ENCODE measurements around the gene ELP1. TPM values are rescaled to one million over a fixed set of nuclear protein-coding genes. Genes with fewer than 3 reads are reported as not detected.
"Not testable (repeated sequence)": the region's sequence is repeated elsewhere in the genome, so short reads cannot be mapped to it uniquely, and the experiment has no call there.

The ELP1 gene
- total RNA-seq, 1 experiment from 2014 or later, result 14.7 TPM

GRCh38 chr9:108854641-108855528 is 79.0 kb downstream of the ELP1 start:
- DNase-seq (ENCODE audit: low spot score), result no peak

GRCh38 chr9:108854094-108854493 is 79.8 kb downstream of the ELP1 start:
- DNase-seq (ENCODE audit: low spot score), result peak; percentile 18

- DNase-seq (ENCODE audit: low spot score), result no peak
Measured at GRCh38 chr9:108852079-108852478, 81.8 kb downstream of the ELP1 start.

- DNase-seq (ENCODE audit: low spot score), result no peak
Measured at GRCh38 chr9:108851138-108851537, 82.8 kb downstream of the ELP1 start.

- DNase-seq (ENCODE audit: low spot score), result peak; percentile 21
Measured at GRCh38 chr9:108850293-108850897, 83.5 kb downstream of the ELP1 start.

- DNase-seq (ENCODE audit: low spot score), result not testable (repeated sequence)
Measured at GRCh38 chr9:108848296-108848695, 85.6 kb downstream of the ELP1 start.

- no peak for DNase-seq (ENCODE audit: low spot score)
Measured at GRCh38 chr9:108845947-108846346, 88.0 kb downstream of the ELP1 start.

GRCh38 chr9:108845507-108845906 is 88.4 kb downstream of the ELP1 start:
- no peak for DNase-seq (ENCODE audit: low spot score)

GRCh38 chr9:108844856-108845255 is 89.1 kb downstream of the ELP1 start:
- no peak for DNase-seq (ENCODE audit: low spot score)

GRCh38 chr9:108844391-108844790 is 89.5 kb downstream of the ELP1 start:
- DNase-seq (ENCODE audit: low spot score), result no peak

GRCh38 chr9:108842610-108843295 is 91.2 kb downstream of the ELP1 start:
- DNase-seq (ENCODE audit: low spot score), result no peak

GRCh38 chr9:108839561-108839960 is 94.4 kb downstream of the ELP1 start:
- DNase-seq (ENCODE audit: low spot score), result not testable (repeated sequence)

- no peak for DNase-seq (ENCODE audit: low spot score)
Measured at GRCh38 chr9:108838017-108838416, 95.9 kb downstream of the ELP1 start.

- no peak for DNase-seq (ENCODE audit: low spot score)
Measured at GRCh38 chr9:108837530-108837929, 96.4 kb downstream of the ELP1 start.

- no peak for DNase-seq (ENCODE audit: low spot score)
Measured at GRCh38 chr9:108836781-108837180, 97.1 kb downstream of the ELP1 start.

GRCh38 chr9:108836319-108836718 is 97.6 kb downstream of the ELP1 start:
- DNase-seq (ENCODE audit: low spot score), result no peak

- no peak for DNase-seq (ENCODE audit: low spot score)
Measured at GRCh38 chr9:108835831-108836230, 98.1 kb downstream of the ELP1 start.

GRCh38 chr9:108834959-108835665 is 98.8 kb downstream of the ELP1 start:
- no peak for DNase-seq (ENCODE audit: low spot score)

GRCh38 chr9:108832179-108832500 is 101.8 kb downstream of the ELP1 start:
- no peak for DNase-seq (ENCODE audit: low spot score)

- DNase-seq (ENCODE audit: low spot score), result no peak
Measured at GRCh38 chr9:108831496-108832178, 102.3 kb downstream of the ELP1 start.

- DNase-seq (ENCODE audit: low spot score), result no peak
Measured at GRCh38 chr9:108830272-108830671, 103.7 kb downstream of the ELP1 start.

All from HT-29 (cell line).